ENCODE measurements around the gene CASP10. TPM values are rescaled to one million over a fixed set of nuclear protein-coding genes. Genes with fewer than 3 reads are reported as not detected.
A peak's percentile ranks its signal among the peaks of the same experiment; 100 is the strongest.

Gene CASP10
- polyA plus RNA-seq, 1 of the 3 experiments (the other 2 are of a cell fraction) = 0.12 TPM

- peak; percentile 67 for DNase-seq
- no peak overlapping the region for H3K9ac ChIP-seq
Measured at GRCh38 chr2:201235860-201236811, 53.2 kb downstream of the CASP10 start.

More at GRCh38 chr2:201235860-201236811, 53.2 kb downstream of the CASP10 start:
- TF ChIP-seq PBX3 (IDR thresholded peaks at IDR 0.05) (no peak), ZBTB33 (IDR thresholded peaks at IDR 0.05; ENCODE audit: borderline replicate concordance, low read depth) (no peak), TEAD4 (IDR thresholded peaks at IDR 0.05; ENCODE audit: borderline replicate concordance, insufficient read depth) (no peak), FOXJ3 (CRISPR knock-in tag; IDR thresholded peaks at IDR 0.05) (no peak), MAX (IDR thresholded peaks at IDR 0.05; ENCODE audit: low read depth) (no peak), GABPA (IDR thresholded peaks at IDR 0.05; ENCODE audit: low read depth) (0 out of 2 replicates have a peak, but pooled peaks have one; percentile 14), CTCF (IDR thresholded peaks at IDR 0.05) (peak; percentile 76), MXI1 (IDR thresholded peaks at IDR 0.05; ENCODE audit: low read depth, low read length) (no peak), SMC3 (IDR thresholded peaks at IDR 0.05; ENCODE audit: low read depth, low read length) (peak; percentile 63), TCF12 (IDR thresholded peaks at IDR 0.05) (peak; percentile 7; the same call in 1 of the 2 replicates), NRF1 (IDR thresholded peaks at IDR 0.05; ENCODE audit: low read depth, low read length) (no peak), RAD21 (IDR thresholded peaks at IDR 0.05; ENCODE audit: low read length) (peak; percentile 88), EZH2phosphoT487 (IDR thresholded peaks at IDR 0.05; ENCODE audit: borderline replicate concordance, low read depth) (no peak)
- H3F3A ChIP-seq (replicated peaks; ENCODE audit: insufficient read depth) = peaks cover 6% of the 10 kb centered on the region
- POLR2A ChIA-PET = no interaction called here
- H3K4me1 ChIP-seq (ENCODE audit: control insufficient read depth in 1 of 2, insufficient read depth in 2 of 2, low read depth in 1 of 2, low read length in 1 of 2) = peaks cover 0 to 6% of the 10 kb centered on the region in 2 experiments; a peak in 2 of 4 replicates
- WGBS (ENCODE audit: low lambda C conversion rate) = 39% methylated on average over 14 of the region's 14 CpGs
- H2AFZ ChIP-seq (ENCODE audit: low read depth) = peak overlapping the region; percentile 74
- no peaks in the 10 kb centered on the region for H3K36me3 ChIP-seq (replicated peaks in 1 of 2; ENCODE audit: control insufficient read depth in 1 of 2, insufficient read depth in 2 of 2, low read length in 1 of 2)
- peak overlapping the region; percentile 33; the same call in 1 of the 2 replicates for H3K4me2 ChIP-seq
- H4K20me1 ChIP-seq (ENCODE audit: insufficient read depth) = no peaks in the 10 kb centered on the region
- no peaks in the 10 kb centered on the region for H3K9me2 ChIP-seq
- no peaks in the 10 kb centered on the region for H3K27me3 ChIP-seq (ENCODE audit: insufficient read depth)
- H3K27ac ChIP-seq (ENCODE audit: low read depth in 2 of 2, low read length in 1 of 2) = no peak overlapping the region
- no peaks in the 10 kb centered on the region for H3K79me2 ChIP-seq (ENCODE audit: insufficient read depth)
- H3K4me3 ChIP-seq (ENCODE audit: low read depth in 2 of 2, low read length in 1 of 2) = no peak overlapping the region; a peak in 1 of 4 replicates
- H3K9me3 ChIP-seq = no peaks in the 10 kb centered on the region
- CTCF ChIA-PET = interaction anchor here (0.7 to 1.4 kb wide), 11 partner anchors 12 to 782 kb away, joined by 3 to 6 read pairs (median 3); no protein-coding TSS in a partner anchor

All from SK-N-SH (cell line).